A673 (cell line): ENCODE data around the gene APLN. TPM values are rescaled to one million over a fixed set of nuclear protein-coding genes. Genes with fewer than 3 reads are reported as not detected.

Experiments used
- BruUV-seq: library from RNA; stranded (reverse); fragments of 400-500 nt; replicated peaks from 2 replicates; lab custom pipeline; 2021; lab: Mats Ljungman, UMichigan
- CTCF ChIA-PET: fragments of 300-600 bp; sonication (Branson Sonifier 250); formaldehyde crosslinking; loops from one replicate; lab custom pipeline; 2022; ENCODE audit warnings: antibody characterized with exemption; lab: Charles Lee
- POLR2A ChIA-PET: fragments of 300-600 bp; sonication (Branson Sonifier 250); formaldehyde crosslinking; loops from one replicate; lab custom pipeline; 2022; ENCODE audit warnings: antibody characterized with exemption; ENCODE audit not compliant: low non-redundant PET; lab: Charles Lee
- DNase-seq: peaks from one replicate; pipeline ENCODE4 v3.0.0-alpha.2; 2015; ENCODE audit warnings: low spot score
- H3K27ac ChIP-seq: fragments of 200-600 bp; sonication (generic); 2 replicates; pipeline ENCODE4 v1.5.1; 2016; ENCODE audit warnings: mixed run types, low read depth, mild to moderate bottlenecking, mixed read lengths, antibody characterized with exemption, low read length; ENCODE audit not compliant: poor library complexity, severe bottlenecking
- H3K27me3 ChIP-seq: fragments of 200-600 bp; sonication (generic); replicated peaks from 2 replicates; pipeline ENCODE4 v1.6.1; 2017; ENCODE audit warnings: mixed run types, low read depth, mild to moderate bottlenecking, mixed read lengths, antibody characterized with exemption, low read length; ENCODE audit not compliant: insufficient read depth, poor library complexity
- H3K36me3 ChIP-seq: fragments of 200-600 bp; sonication (generic); 2 replicates; pipeline ENCODE4 v1.6.1; 2016; ENCODE audit warnings: mixed run types, mild to moderate bottlenecking, mixed read lengths, antibody characterized with exemption, low read length; ENCODE audit not compliant: insufficient read depth, poor library complexity, severe bottlenecking
- H3K4me1 ChIP-seq: fragments of 200-600 bp; sonication (generic); 2 replicates; pipeline ENCODE4 v1.6.1; 2017; ENCODE audit warnings: mixed run types, mild to moderate bottlenecking, mixed read lengths, antibody characterized with exemption, low read length; ENCODE audit not compliant: insufficient read depth, poor library complexity, severe bottlenecking
- H3K4me3 ChIP-seq: fragments of 200-600 bp; sonication (generic); 2 replicates; pipeline ENCODE4 v1.5.1; 2016; ENCODE audit warnings: low read depth, mixed run types, mild to moderate bottlenecking, mixed read lengths, low read length; ENCODE audit not compliant: poor library complexity, severe bottlenecking
- H3K9me3 ChIP-seq: fragments of 200-600 bp; sonication (generic); 2 replicates; pipeline ENCODE4 v1.6.1; 2016; ENCODE audit warnings: mixed run types, low read depth, mild to moderate bottlenecking, mixed read lengths, antibody characterized with exemption, low read length; ENCODE audit not compliant: poor library complexity, severe bottlenecking
- EZH2 ChIP-seq: fragments of 200-600 bp; sonication (generic); IDR thresholded peaks from 2 replicates; pipeline ENCODE4 v1.6.1; 2017; ENCODE audit warnings: borderline replicate concordance, low read depth, mild to moderate bottlenecking, mixed read lengths, antibody characterized with exemption, low read length; ENCODE audit not compliant: poor library complexity, severe bottlenecking
- intact Hi-C: fragments of 100-400 bp; cut with micrococcal nuclease; formaldehyde crosslinking; loops from one replicate; pipeline ENCODE4 v1.10.0; 2022; ENCODE audit not compliant: unreplicated experiment
- total RNA-seq: library from RNA; stranded (reverse); gene quantifications from 2 replicates; pipeline ENCODE4 v1.2.3, GENCODE V29; 2021
- TF ChIP-seq, protein P1 (sequence below): fragments of 300-800, 200-600 bp; sonication (generic); conservative IDR thresholded peaks from 2 replicates; pipeline ENCODE4 v1.5.1; 2017; ENCODE audit warnings: low read depth, mild to moderate bottlenecking, antibody characterized with exemption, low read length, moderate library complexity, mixed read lengths

Gene APLN
- total RNA-seq, 1 experiment from 2014 or later, result 0.34 TPM

DNA sequence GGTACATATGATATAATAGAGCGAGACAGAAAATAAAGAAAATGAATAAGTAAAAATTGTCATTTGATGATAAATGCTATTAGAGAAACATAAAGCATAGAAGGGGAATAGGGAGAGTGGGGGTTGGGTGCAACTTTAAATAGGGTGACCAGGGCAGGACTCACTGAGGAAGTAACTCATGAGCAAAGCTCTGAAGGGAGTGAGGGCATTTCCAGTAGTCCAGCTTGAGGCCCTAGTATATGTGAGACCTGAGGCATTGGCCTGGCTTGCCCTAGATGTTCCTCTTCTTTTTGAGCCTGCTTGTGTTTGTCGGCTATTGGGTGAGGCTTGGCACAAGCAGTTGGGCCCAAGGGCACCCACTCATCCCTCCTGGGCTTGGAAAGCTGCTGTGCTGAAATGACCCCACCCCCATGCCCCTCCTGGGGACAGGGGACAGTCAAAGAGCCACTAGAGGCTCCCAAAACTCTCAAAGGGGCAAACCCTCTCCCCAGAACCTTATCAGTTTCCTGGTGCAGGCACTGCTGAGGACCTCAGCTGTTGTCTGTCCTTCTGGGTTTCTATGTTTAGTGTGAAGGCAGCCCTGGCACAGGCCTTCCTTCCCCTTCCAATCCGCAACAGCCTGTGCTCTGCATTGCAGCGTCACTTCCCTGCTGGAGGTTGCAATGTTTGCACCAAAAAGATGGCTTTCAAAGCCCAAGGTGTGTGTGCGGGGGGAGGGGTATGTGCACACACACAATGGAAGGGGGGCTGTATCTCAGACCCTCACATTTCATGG is 40.1 kb downstream of the APLN start:
- Histone ChIP-seq H3K4me1 (no peaks in the 10 kb centered on the region), H3K27me3 (no peaks in the 10 kb centered on the region), H3K9me3 (no peaks in the 10 kb centered on the region), H3K36me3 (no peaks in the 10 kb centered on the region), H3K27ac (no peak overlapping the region), H3K4me3 (no peak overlapping the region)
- intact Hi-C loops, result no loop called here
- POLR2A ChIA-PET, result no interaction called here
- CTCF ChIA-PET, result no interaction called here
- DNase-seq, result no peak
- TF ChIP-seq, protein P1, sequence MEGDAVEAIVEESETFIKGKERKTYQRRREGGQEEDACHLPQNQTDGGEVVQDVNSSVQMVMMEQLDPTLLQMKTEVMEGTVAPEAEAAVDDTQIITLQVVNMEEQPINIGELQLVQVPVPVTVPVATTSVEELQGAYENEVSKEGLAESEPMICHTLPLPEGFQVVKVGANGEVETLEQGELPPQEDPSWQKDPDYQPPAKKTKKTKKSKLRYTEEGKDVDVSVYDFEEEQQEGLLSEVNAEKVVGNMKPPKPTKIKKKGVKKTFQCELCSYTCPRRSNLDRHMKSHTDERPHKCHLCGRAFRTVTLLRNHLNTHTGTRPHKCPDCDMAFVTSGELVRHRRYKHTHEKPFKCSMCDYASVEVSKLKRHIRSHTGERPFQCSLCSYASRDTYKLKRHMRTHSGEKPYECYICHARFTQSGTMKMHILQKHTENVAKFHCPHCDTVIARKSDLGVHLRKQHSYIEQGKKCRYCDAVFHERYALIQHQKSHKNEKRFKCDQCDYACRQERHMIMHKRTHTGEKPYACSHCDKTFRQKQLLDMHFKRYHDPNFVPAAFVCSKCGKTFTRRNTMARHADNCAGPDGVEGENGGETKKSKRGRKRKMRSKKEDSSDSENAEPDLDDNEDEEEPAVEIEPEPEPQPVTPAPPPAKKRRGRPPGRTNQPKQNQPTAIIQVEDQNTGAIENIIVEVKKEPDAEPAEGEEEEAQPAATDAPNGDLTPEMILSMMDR, result no peak
- BruUV-seq, result no TSS peak

DNA sequence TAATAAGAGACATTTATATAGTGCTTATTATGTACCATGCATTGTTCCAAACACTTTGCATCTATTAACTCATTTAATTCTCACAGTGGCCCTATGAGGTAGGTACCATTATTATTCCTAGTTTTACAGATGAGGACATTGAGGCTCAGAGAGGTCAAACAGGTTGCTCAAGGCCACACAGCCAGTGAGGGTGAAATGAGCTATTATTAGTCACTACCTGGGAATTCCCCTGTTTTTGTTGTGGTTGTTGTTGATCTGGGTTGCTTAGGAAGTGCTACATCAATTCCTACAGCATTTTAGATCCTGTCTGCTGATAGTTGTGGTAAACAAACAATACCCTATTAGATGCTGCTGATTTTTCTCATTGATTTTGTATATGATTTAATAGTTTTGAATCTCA is 41.2 kb downstream of the APLN start:
- BruUV-seq, result no TSS peak
- H3K27me3 ChIP-seq, result no peaks in the 10 kb centered on the region
- CTCF ChIA-PET, result no interaction called here
- H3K36me3 ChIP-seq, result no peaks in the 10 kb centered on the region
- DNase-seq, result no peak
- TF ChIP-seq EZH2, result no peak
- TF ChIP-seq, protein P1, result no peak
- H3K27ac ChIP-seq, result no peak overlapping the region
- H3K9me3 ChIP-seq, result no peaks in the 10 kb centered on the region
- intact Hi-C loops, result no loop called here
- POLR2A ChIA-PET, result no interaction called here
- no peak overlapping the region for H3K4me3 ChIP-seq
- no peaks in the 10 kb centered on the region for H3K4me1 ChIP-seq

DNA sequence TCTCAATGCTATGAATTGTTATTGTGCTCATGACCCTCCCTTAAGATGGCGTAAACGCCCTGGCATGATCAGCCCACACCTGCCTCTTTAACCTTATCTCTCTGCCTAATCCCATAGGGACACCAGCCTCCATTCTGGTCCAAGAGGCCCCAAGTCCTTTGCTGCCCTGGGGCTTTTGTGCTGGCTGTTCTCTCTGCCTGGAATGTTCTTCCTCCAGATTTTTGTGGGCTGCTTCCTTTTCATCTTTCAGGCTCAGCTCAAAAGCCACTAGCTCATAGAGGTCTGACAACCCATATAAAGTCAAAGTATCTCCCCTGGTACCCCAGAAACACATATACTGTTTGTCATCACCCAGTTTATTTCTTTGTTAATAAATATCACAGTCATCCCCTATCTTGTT is 42.4 kb downstream of the APLN start:
- no peak overlapping the region for H3K27ac ChIP-seq
- H3K4me3 ChIP-seq, result no peak overlapping the region
- H3K36me3 ChIP-seq, result no peaks in the 10 kb centered on the region
- peaks cover under 1% of the 10 kb centered on the region for H3K4me1 ChIP-seq
- no peaks in the 10 kb centered on the region for H3K9me3 ChIP-seq
- POLR2A ChIA-PET, result no interaction called here
- TF ChIP-seq, protein P1, result no peak
- intact Hi-C loops, result no loop called here
- no peak for DNase-seq
- H3K27me3 ChIP-seq, result no peaks in the 10 kb centered on the region
- no TSS peak for BruUV-seq
- CTCF ChIA-PET, result no interaction called here
